H1 (cell line): ENCODE data around the gene DAPK1. TPM values are rescaled to one million over a fixed set of nuclear protein-coding genes. Genes with fewer than 3 reads are reported as not detected.

Source experiments
- CTCF ChIA-PET: fragments of 300-600 bp; sonication (Branson Sonifier 250); formaldehyde crosslinking; loops from one replicate; lab custom pipeline; 2021; ENCODE audit not compliant: partially characterized antibody; lab: Charles Lee
- POLR2A ChIA-PET: fragments of 300-600 bp; sonication (Branson Sonifier 250); formaldehyde crosslinking; loops from one replicate; lab custom pipeline; 2021; ENCODE audit warnings: inconsistent platforms; ENCODE audit not compliant: partially characterized antibody; lab: Charles Lee
- DNase-seq, 2 experiments: peaks; one replicate each; pipeline versions ENCODE4 v3.0.0 to v3.0.0-alpha.2; 2010 to 2022; ENCODE audit warnings: low spot score in 2 of 2, low read depth in 1 of 2, mixed read lengths in 1 of 2
- FAIRE-seq: peaks from 2 replicates; lab custom pipeline; 2011; peaks lifted over from hg19 to GRCh38; lab: Jason Lieb, UNC
- H2AFZ ChIP-seq: 2 replicates; pipeline ENCODE4 v1.8.1; 2012; ENCODE audit warnings: low read length, inconsistent platforms
- H2AK5ac ChIP-seq: 2 replicates; pipeline ENCODE4 v1.6.1; 2013; ENCODE audit warnings: low read depth, low read length
- H2BK120ac ChIP-seq: replicated peaks from 2 replicates; pipeline ENCODE3; 2013; ENCODE audit warnings: low read depth, low read length, inconsistent platforms
- H2BK12ac ChIP-seq: 2 replicates; pipeline ENCODE4 v1.6.1; 2013; ENCODE audit warnings: low read depth, low read length
- H2BK15ac ChIP-seq: 2 replicates; pipeline ENCODE4 v1.6.1; 2013; ENCODE audit warnings: low read length
- H2BK20ac ChIP-seq: 2 replicates; pipeline ENCODE4 v1.6.1; 2013; ENCODE audit warnings: low read length
- H2BK5ac ChIP-seq: 2 replicates; pipeline ENCODE4 v1.6.1; 2013; ENCODE audit warnings: low read depth, low read length
- H3K14ac ChIP-seq: 2 replicates; pipeline ENCODE4 v1.6.1; 2013; ENCODE audit warnings: inconsistent platforms; ENCODE audit not compliant: insufficient read length
- H3K18ac ChIP-seq: 2 replicates; pipeline ENCODE4 v1.6.1; 2013; ENCODE audit warnings: low read length; ENCODE audit errors: extremely low read depth
- H3K23ac ChIP-seq: 2 replicates; pipeline ENCODE4 v1.6.1; 2013; ENCODE audit warnings: inconsistent platforms; ENCODE audit not compliant: insufficient read length
- H3K23me2 ChIP-seq: 2 replicates; pipeline ENCODE4 v1.6.1; 2013; ENCODE audit warnings: low read depth, low read length
- H3K27ac ChIP-seq: 2 replicates; pipeline ENCODE4 v1.6.1; 2011; ENCODE audit warnings: low read depth, low read length, inconsistent platforms
- H3K27me3 ChIP-seq, 4 experiments: replicated peaks in 1 of 4; 1 replicate in 1 of 4; 2 replicates in 3 of 4; pipeline versions ENCODE4 v1.6.1 to v1.8.1; 2011 to 2013; ENCODE audit warnings: low read length in 3 of 4, mild to moderate bottlenecking in 3 of 4, inconsistent platforms in 2 of 4, mixed read lengths in 2 of 4, moderate library complexity in 1 of 4; ENCODE audit not compliant: control insufficient read depth in 3 of 4, insufficient read depth in 3 of 4; ENCODE audit errors: extremely low read depth in 1 of 4
- H3K36me3 ChIP-seq, 4 experiments: 2 replicates each; pipeline versions ENCODE4 v1.6.1 to v1.8.1; 2011 to 2013; ENCODE audit warnings: mild to moderate bottlenecking in 4 of 4, low read length in 3 of 4, moderate library complexity in 2 of 4, control low read depth in 1 of 4, inconsistent platforms in 1 of 4; ENCODE audit not compliant: insufficient read depth in 4 of 4, control insufficient read depth in 2 of 4
- H3K4ac ChIP-seq: replicated peaks from 2 replicates; pipeline ENCODE3; 2013; ENCODE audit warnings: low read length, low read depth, mixed read lengths, inconsistent platforms; ENCODE audit not compliant: insufficient read length
- H3K4me1 ChIP-seq, 4 experiments: replicated peaks in 1 of 4; 1 replicate in 1 of 4; 2 replicates in 3 of 4; pipeline versions ENCODE4 v1.6.1 to v1.8.1; 2011 to 2013; ENCODE audit warnings: low read length in 3 of 4, inconsistent platforms in 2 of 4, mixed read lengths in 1 of 4; ENCODE audit not compliant: insufficient read depth in 4 of 4, control insufficient read depth in 3 of 4
- H3K4me2 ChIP-seq, 2 experiments: 2 replicates each; pipeline versions ENCODE4 v1.6.1 to v1.8.1; 2011 to 2013; ENCODE audit warnings: low read depth in 2 of 2, low read length in 2 of 2, control low read depth in 1 of 2, inconsistent platforms in 1 of 2, mild to moderate bottlenecking in 1 of 2; ENCODE audit not compliant: insufficient read depth in 1 of 2
- H3K4me3 ChIP-seq, 4 experiments: fragments of 200-600, 300-600 bp in 1 of 4; sonication (generic), shearing (Covaris generic), sonication (Bioruptor Twin) in 1 of 4; 2 replicates each; pipeline versions ENCODE4 v1.5.1 to v1.8.1; 2011 to 2016; ENCODE audit warnings: low read length in 4 of 4, low read depth in 3 of 4, control low read depth in 2 of 4, inconsistent platforms in 2 of 4, mild to moderate bottlenecking in 2 of 4, mixed read lengths in 1 of 4, moderate library complexity in 1 of 4; ENCODE audit not compliant: insufficient read depth in 2 of 4; ENCODE audit errors: extremely low read depth in 1 of 4
- H3K56ac ChIP-seq: replicated peaks from 2 replicates; pipeline ENCODE3; 2013; ENCODE audit warnings: low read depth, mild to moderate bottlenecking, mixed read lengths, low read length, inconsistent platforms; ENCODE audit not compliant: insufficient read length
- H3K79me1 ChIP-seq: 2 replicates; pipeline ENCODE4 v1.6.1; 2013; ENCODE audit warnings: low read depth, low read length, control low read depth
- H3K79me2 ChIP-seq, 2 experiments: 2 replicates each; pipeline versions ENCODE4 v1.6.1 to v1.8.1; 2012 to 2013; ENCODE audit warnings: low read length in 2 of 2, mild to moderate bottlenecking in 2 of 2, inconsistent platforms in 1 of 2; ENCODE audit not compliant: insufficient read depth in 2 of 2, control insufficient read depth in 1 of 2
- H3K9ac ChIP-seq, 4 experiments: replicated peaks in 1 of 4; 1 replicate in 1 of 4; 2 replicates in 3 of 4; pipeline versions ENCODE4 v1.6.1 to v1.8.1; 2011 to 2013; ENCODE audit warnings: low read depth in 3 of 4, low read length in 3 of 4, control low read depth in 2 of 4, mild to moderate bottlenecking in 2 of 4, moderate library complexity in 2 of 4, inconsistent platforms in 1 of 4; ENCODE audit errors: extremely low read depth in 1 of 4
- H3K9me3 ChIP-seq, 2 experiments: 2 replicates each; pipeline versions ENCODE4 v1.6.1 to v1.8.1; 2012 to 2013; ENCODE audit warnings: mild to moderate bottlenecking in 2 of 2, moderate library complexity in 2 of 2, control low read depth in 1 of 2, inconsistent platforms in 1 of 2, low read depth in 1 of 2, low read length in 1 of 2, mixed read lengths in 1 of 2; ENCODE audit not compliant: insufficient read depth in 2 of 2
- H4K20me1 ChIP-seq, 2 experiments: replicated peaks in 1 of 2; 2 replicates each; pipeline versions ENCODE3 to v1.8.1; 2011 to 2013; ENCODE audit warnings: inconsistent platforms in 2 of 2, low read length in 2 of 2, mild to moderate bottlenecking in 1 of 2; ENCODE audit not compliant: insufficient read depth in 2 of 2, control insufficient read depth in 1 of 2
- H4K5ac ChIP-seq: 2 replicates; pipeline ENCODE4 v1.6.1; 2013; ENCODE audit warnings: low read length, low read depth, mixed read lengths, inconsistent platforms; ENCODE audit not compliant: insufficient read length
- H4K8ac ChIP-seq: 2 replicates; pipeline ENCODE4 v1.8.0; 2013; ENCODE audit warnings: mild to moderate bottlenecking, moderate library complexity, low read length, inconsistent platforms; ENCODE audit not compliant: insufficient read depth; ENCODE audit errors: extremely low read depth
- H4K91ac ChIP-seq: replicated peaks from 2 replicates; pipeline ENCODE3; 2013; ENCODE audit warnings: low read length, mixed read lengths, inconsistent platforms; ENCODE audit not compliant: insufficient read length
- ASH2L ChIP-seq: fragments of 200-600, 300-600 bp; sonication (generic); IDR thresholded peaks from one replicate; pipeline ENCODE4 v1.7.1; 2017; ENCODE audit warnings: low read length
- CHD1 ChIP-seq: IDR thresholded peaks from 2 replicates; pipeline ENCODE4 v1.6.1; 2012; ENCODE audit warnings: low read depth, low read length, improper control_type of control experiment
- CTBP2 ChIP-seq: IDR thresholded peaks from 2 replicates; pipeline ENCODE4 v1.7.0; 2011; ENCODE audit warnings: borderline replicate concordance, mild to moderate bottlenecking, moderate library complexity, mixed read lengths, low read length; ENCODE audit not compliant: insufficient read depth, insufficient read length
- HDAC6 ChIP-seq: IDR thresholded peaks from one replicate; pipeline ENCODE4 v1.7.1; 2012; ENCODE audit warnings: low read depth, mild to moderate bottlenecking, inconsistent platforms, low read length, moderate library complexity
- KDM1A ChIP-seq: fragments of 200-600, 300-600 bp; sonication (generic); IDR thresholded peaks from 2 replicates; pipeline ENCODE4 v1.7.1; 2016; ENCODE audit warnings: mild to moderate bottlenecking, low read length, borderline replicate concordance
- MAFK ChIP-seq: IDR thresholded peaks from 2 replicates; pipeline ENCODE4 v1.6.1; 2012; ENCODE audit warnings: low read depth, mild to moderate bottlenecking, improper control_type of control experiment, low read length
- POLR2AphosphoS5 ChIP-seq: IDR thresholded peaks from 2 replicates; pipeline ENCODE4 v1.6.1; 2011; ENCODE audit warnings: low read depth, low read length
- RBBP5 ChIP-seq: IDR thresholded peaks from 2 replicates; pipeline ENCODE4 v1.7.1; 2012; ENCODE audit warnings: low read depth, mild to moderate bottlenecking, inconsistent platforms, low read length, moderate library complexity, borderline replicate concordance
- RFX5 ChIP-seq: IDR thresholded peaks from 2 replicates; pipeline ENCODE4 v1.6.1; 2011; ENCODE audit warnings: low read depth, low read length, improper control_type of control experiment, borderline replicate concordance
- SP2 ChIP-seq: IDR thresholded peaks from 2 replicates; pipeline ENCODE4 v1.6.1; 2012; ENCODE audit warnings: mild to moderate bottlenecking, low read length, inconsistent platforms
- SP4 ChIP-seq: IDR thresholded peaks from 2 replicates; pipeline ENCODE4 v1.6.1; 2012; ENCODE audit warnings: low read length, inconsistent platforms
- TAF1 ChIP-seq: IDR thresholded peaks from 2 replicates; pipeline ENCODE4 v1.6.1; 2011; ENCODE audit warnings: mild to moderate bottlenecking, low read depth, low read length
- TCF12 ChIP-seq: IDR thresholded peaks from 2 replicates; pipeline ENCODE4 v1.6.1; 2011; ENCODE audit warnings: low read depth, mild to moderate bottlenecking, low read length
- USF2 ChIP-seq: IDR thresholded peaks from 2 replicates; pipeline ENCODE4 v1.6.1; 2011; ENCODE audit warnings: low read length, improper control_type of control experiment
- YY1 ChIP-seq: IDR thresholded peaks from 2 replicates; pipeline ENCODE4 v1.6.1; 2011; ENCODE audit warnings: low read depth, mild to moderate bottlenecking, low read length
- WGBS, 2 experiments: shearing (Covaris generic) in 1 of 2; methylation state at CpG; one replicate each; pipeline versions ENCODE4 v1.1.6 to v1.1.7; 2013 to 2015; ENCODE audit warnings: low lambda C conversion rate in 2 of 2, mixed read lengths in 2 of 2, inconsistent platforms in 1 of 2, low coverage in 1 of 2, missing lambda C conversion rate in 1 of 2; ENCODE audit not compliant: insufficient replicate concordance in 2 of 2, insufficient coverage in 1 of 2, insufficient read length in 1 of 2; ENCODE audit errors: extremely low coverage in 1 of 2, missing lambda C conversion rate in 1 of 2; 5-methylcytosine and 5-hydroxymethylcytosine counted together
- polyA plus RNA-seq, 7 experiments: library from polyadenylated mRNA; depleted of rRNA in 3 of 7; stranded (reverse) in 5 of 7; unstranded in 2 of 7; fragments of >200 nt in 5 of 7; fragments of 200-250 nt in 2 of 7; gene quantifications; 1 replicate in 5 of 7; 2 replicates in 1 of 7; 4 replicates in 1 of 7; pipeline versions ENCODE4 v1.2.1 to v1.2.3, GENCODE V29; 2011 to 2013; ENCODE audit warnings: missing spikeins in 2 of 7, mixed read lengths in 2 of 7
- total RNA-seq: library from RNA; stranded (reverse); fragmentation: NEBNext Ultra II Directional; extraction: Animal tissue kit (Norgen Biotek cat#: 25700); gene quantifications from 2 replicates; pipeline ENCODE4 v1.2.1, GENCODE V29; 2021

The DAPK1 gene
- total and polyA plus RNA-seq, 2 of the 8 experiments (the other 6 are each of a cell fraction or from before 2014, with no cell fraction given) = 62.4 to 131 TPM

- Histone ChIP-seq H2BK20ac (no peak overlapping the region), H3K56ac (no peak overlapping the region), H3K23me2 (no peaks in the 10 kb centered on the region), H3K4me2 (no peak overlapping the region), H4K20me1 (no peaks in the 10 kb centered on the region), H4K5ac (no peak overlapping the region), H2BK15ac (no peak overlapping the region), H3K4ac (no peak overlapping the region), H3K4me1 (no peaks in the 10 kb centered on the region), H2AK5ac (no peak overlapping the region), H3K23ac (no peak overlapping the region), H3K18ac (no peak overlapping the region), H2AFZ (no peak overlapping the region), H3K27ac (no peak overlapping the region), H3K9ac (no peak overlapping the region), H3K27me3 (no peaks in the 10 kb centered on the region), H4K8ac (no peak overlapping the region), H3K79me2 (no peaks in the 10 kb centered on the region), H3K79me1 (no peaks in the 10 kb centered on the region), H3K9me3 (peaks cover 3 to 7% of the 10 kb centered on the region in 2 experiments; a peak in 1 of 4 replicates), H2BK5ac (no peak overlapping the region), H3K4me3 (no peak overlapping the region), H4K91ac (no peak overlapping the region), H3K14ac (no peak overlapping the region), H3K36me3 (no peaks in the 10 kb centered on the region), H2BK120ac (no peak overlapping the region), H2BK12ac (no peak overlapping the region)
- FAIRE-seq = no peak
- CTCF ChIA-PET = interaction anchor here (1.0 kb wide), 1 partner anchor 13 kb away, joined by 3 read pairs; no protein-coding TSS in a partner anchor
- POLR2A ChIA-PET = no interaction called here
- DNase-seq = no peak
- TF ChIP-seq MAFK = no peak
- TF ChIP-seq POLR2AphosphoS5 = no peak
- TF ChIP-seq TAF1 = no peak
- no peak for TF ChIP-seq CTBP2
- TF ChIP-seq HDAC6 = no peak
- no peak for TF ChIP-seq USF2
- no peak for TF ChIP-seq TCF12
- TF ChIP-seq YY1 = no peak
- no peak for TF ChIP-seq SP4
- no peak for TF ChIP-seq RBBP5
- no peak for TF ChIP-seq CHD1
- no peak for TF ChIP-seq RFX5
- TF ChIP-seq ASH2L = no peak
- no peak for TF ChIP-seq KDM1A
- no peak for TF ChIP-seq SP2
- 88% methylated on average over 4 of the region's 4 CpGs; no CpG with 5 or more reads in 1 of the 2 experiments for WGBS, 2 experiments
These were observed 243.7 kb downstream of the DAPK1 start for GRCh38 chr9:87741326-87741725.
